ENCODE measurements around the gene TENM3. TPM values are rescaled to one million over a fixed set of nuclear protein-coding genes. Genes with fewer than 3 reads are reported as not detected.

The TENM3 gene
- total and polyA plus RNA-seq, 2 of the 8 experiments (the other 6 are each of a cell fraction or from before 2014, with no cell fraction given): 36.9 to 69.3 TPM

GRCh38 chr4:182826391-182826790 lies 583.2 kb downstream of the TENM3 start:
- ChIA-PET CTCF (ENCODE audit: partially characterized antibody) (interaction anchor here (0.5 kb wide), 1 partner anchor 211 kb away, joined by 3 read pairs; no protein-coding TSS in a partner anchor), POLR2A (ENCODE audit: partially characterized antibody) (no interaction called here)
- Histone ChIP-seq H3K27me3 (replicated peaks in 1 of 4; ENCODE audit: control insufficient read depth in 3 of 4, extremely low read depth in 1 of 4, insufficient read depth in 3 of 4, low read length in 3 of 4) (no peaks in the 10 kb centered on the region), H2BK20ac (ENCODE audit: low read length) (no peak overlapping the region), H3K79me1 (ENCODE audit: low read depth, low read length) (no peaks in the 10 kb centered on the region), H4K8ac (ENCODE audit: extremely low read depth, insufficient read depth, low read length) (no peak overlapping the region; the same call in 1 of the 2 replicates), H4K91ac (replicated peaks; ENCODE audit: insufficient read length, low read length) (no peak overlapping the region), H3K4me3 (ENCODE audit: extremely low read depth in 1 of 4, insufficient read depth in 2 of 4, low read depth in 3 of 4, low read length in 4 of 4) (no peak overlapping the region), H2AK5ac (ENCODE audit: low read depth, low read length) (no peak overlapping the region), H3K9ac (replicated peaks in 1 of 4; ENCODE audit: extremely low read depth in 1 of 4, low read depth in 3 of 4, low read length in 3 of 4) (no peak overlapping the region), H3K79me2 (ENCODE audit: control insufficient read depth in 1 of 2, insufficient read depth in 2 of 2, low read length in 2 of 2) (no peaks in the 10 kb centered on the region), H2BK5ac (ENCODE audit: low read depth, low read length) (no peak overlapping the region; the same call in 1 of the 2 replicates), H2BK120ac (replicated peaks; ENCODE audit: low read depth, low read length) (no peak overlapping the region), H3K27ac (ENCODE audit: low read depth, low read length) (no peak overlapping the region), H2AFZ (ENCODE audit: low read length) (no peak overlapping the region), H4K20me1 (replicated peaks in 1 of 2; ENCODE audit: control insufficient read depth in 1 of 2, insufficient read depth in 2 of 2, low read length in 2 of 2) (no peaks in the 10 kb centered on the region), H3K23me2 (ENCODE audit: low read depth, low read length) (no peaks in the 10 kb centered on the region), H3K9me3 (ENCODE audit: insufficient read depth in 2 of 2, low read depth in 1 of 2, low read length in 1 of 2) (no peaks in the 10 kb centered on the region), H3K4me1 (replicated peaks in 1 of 4; ENCODE audit: control insufficient read depth in 3 of 4, insufficient read depth in 4 of 4, low read length in 3 of 4) (peaks cover 0 to 8% (median 2%) of the 10 kb centered on the region in 4 experiments; a peak in 4 of 7 replicates), H3K18ac (ENCODE audit: extremely low read depth, low read length) (no peak overlapping the region), H3K14ac (ENCODE audit: insufficient read length) (no peak overlapping the region), H3K23ac (ENCODE audit: insufficient read length) (no peak overlapping the region), H3K4me2 (ENCODE audit: insufficient read depth in 1 of 2, low read depth in 2 of 2, low read length in 2 of 2) (no peak overlapping the region), H4K5ac (ENCODE audit: insufficient read length, low read depth, low read length) (no peak overlapping the region), H3K56ac (replicated peaks; ENCODE audit: insufficient read length, low read depth, low read length) (no peak overlapping the region), H3K36me3 (ENCODE audit: control insufficient read depth in 2 of 4, insufficient read depth in 4 of 4, low read length in 3 of 4) (no peaks in the 10 kb centered on the region), H2BK12ac (ENCODE audit: low read depth, low read length) (no peak overlapping the region), H3K4ac (replicated peaks; ENCODE audit: insufficient read length, low read depth, low read length) (no peak overlapping the region), H2BK15ac (ENCODE audit: low read length) (no peak overlapping the region)
- 84% methylated on average over 13 of the region's 13 CpGs; no CpG with 5 or more reads in 1 of the 2 experiments for WGBS, 2 experiments (ENCODE audit: extremely low coverage in 1 of 2, insufficient coverage in 1 of 2, insufficient read length in 1 of 2, insufficient replicate concordance in 2 of 2, low coverage in 1 of 2, low lambda C conversion rate in 2 of 2, missing lambda C conversion rate in 1 of 2)
- FAIRE-seq (no peak), DNase-seq (ENCODE audit: low read depth in 1 of 2, low spot score in 2 of 2) (no peak)
- TF ChIP-seq CBX8 (IDR thresholded peaks at IDR 0.05; ENCODE audit: borderline replicate concordance, low read depth, low read length): no peak
- no peak for TF ChIP-seq YY1 (IDR thresholded peaks at IDR 0.05; ENCODE audit: low read depth, low read length)
- TF ChIP-seq NRF1 (IDR thresholded peaks at IDR 0.05; ENCODE audit: low read depth, low read length): no peak
- no peak for TF ChIP-seq RFX5 (IDR thresholded peaks at IDR 0.05; ENCODE audit: borderline replicate concordance, low read depth, low read length)
- no peak for TF ChIP-seq SRF (IDR thresholded peaks at IDR 0.05; ENCODE audit: low read depth, low read length)
- no peak for TF ChIP-seq EZH2 (IDR thresholded peaks at IDR 0.05; ENCODE audit: low read depth, low read length, severe bottlenecking)
- no peak for TF ChIP-seq MAFK (IDR thresholded peaks at IDR 0.05; ENCODE audit: low read depth, low read length)
- TF ChIP-seq ATF2 (IDR thresholded peaks at IDR 0.05; ENCODE audit: low read length): no peak
- no peak for TF ChIP-seq EP300 (IDR thresholded peaks at IDR 0.05; ENCODE audit: borderline replicate concordance in 1 of 2, low read depth in 2 of 2, low read length in 2 of 2)
- no peak for TF ChIP-seq SUZ12 (IDR thresholded peaks at IDR 0.05; ENCODE audit: low read length)
- TF ChIP-seq FOSL1 (IDR thresholded peaks at IDR 0.05; ENCODE audit: insufficient read depth, low read depth, low read length): no peak
- TF ChIP-seq EGR1 (IDR thresholded peaks at IDR 0.05; ENCODE audit: borderline replicate concordance, low read depth, low read length): no peak
- TF ChIP-seq CHD1 (IDR thresholded peaks at IDR 0.05; ENCODE audit: low read depth, low read length): no peak
